Measurements from ENCODE around the gene DENND6A.

The DENND6A gene

GRCh38 chr3:57654267-57654666 is 38.6 kb downstream of the DENND6A start:
- no peak for TF ChIP-seq CTCF (IDR thresholded peaks at IDR 0.05)
- Histone ChIP-seq H3K27me3 (ENCODE audit: control insufficient read depth, insufficient read depth, low read length) (no peaks in the 10 kb centered on the region), H3K4me2 (ENCODE audit: low read length) (no peak overlapping the region), H3K4me1 (no peaks in the 10 kb centered on the region), H3K79me2 (no peaks in the 10 kb centered on the region), H3K36me3 (ENCODE audit: control insufficient read depth, insufficient read depth, low read length) (no peaks in the 10 kb centered on the region), H3K27ac (no peak overlapping the region), H2AFZ (no peak overlapping the region), H3K9ac (no peak overlapping the region), H3K4me3 (ENCODE audit: low read depth, low read length) (no peak overlapping the region), H3K9me3 (ENCODE audit: control insufficient read depth, low read length) (no peaks in the 10 kb centered on the region)

GRCh38 chr3:57652203-57652602 is 40.7 kb downstream of the DENND6A start:
- Histone ChIP-seq H3K27me3 (ENCODE audit: control insufficient read depth, insufficient read depth, low read length) (no peaks in the 10 kb centered on the region), H3K4me2 (ENCODE audit: low read length) (no peak overlapping the region), H3K4me3 (ENCODE audit: low read depth, low read length) (no peak overlapping the region), H2AFZ (no peak overlapping the region), H3K9me3 (ENCODE audit: control insufficient read depth, low read length) (no peaks in the 10 kb centered on the region), H3K4me1 (no peaks in the 10 kb centered on the region), H3K79me2 (peaks cover 3% of the 10 kb centered on the region), H3K9ac (no peak overlapping the region), H3K36me3 (ENCODE audit: control insufficient read depth, insufficient read depth, low read length) (no peaks in the 10 kb centered on the region), H3K27ac (no peak overlapping the region)
- no peak for TF ChIP-seq CTCF (IDR thresholded peaks at IDR 0.05)

GRCh38 chr3:57647292-57647940 is 45.5 kb downstream of the DENND6A start:
- TF ChIP-seq CTCF (IDR thresholded peaks at IDR 0.05): no peak
- H3K9me3 ChIP-seq (ENCODE audit: control insufficient read depth, low read length): no peaks in the 10 kb centered on the region
- H3K4me3 ChIP-seq (ENCODE audit: low read depth, low read length): no peak overlapping the region
- no peak overlapping the region for H3K9ac ChIP-seq
- H3K4me2 ChIP-seq (ENCODE audit: low read length): no peak overlapping the region
- H3K27ac ChIP-seq: no peak overlapping the region
- no peaks in the 10 kb centered on the region for H3K4me1 ChIP-seq
- no peak overlapping the region for H2AFZ ChIP-seq
- H3K27me3 ChIP-seq (ENCODE audit: control insufficient read depth, insufficient read depth, low read length): no peaks in the 10 kb centered on the region
- H3K36me3 ChIP-seq (ENCODE audit: control insufficient read depth, insufficient read depth, low read length): no peaks in the 10 kb centered on the region
- H3K79me2 ChIP-seq: peaks cover 3% of the 10 kb centered on the region

GRCh38 chr3:57646723-57647122 is 46.2 kb downstream of the DENND6A start:
- Histone ChIP-seq H3K4me2 (ENCODE audit: low read length) (no peak overlapping the region), H3K4me3 (ENCODE audit: low read depth, low read length) (no peak overlapping the region), H2AFZ (no peak overlapping the region), H3K36me3 (ENCODE audit: control insufficient read depth, insufficient read depth, low read length) (no peaks in the 10 kb centered on the region), H3K9me3 (ENCODE audit: control insufficient read depth, low read length) (no peaks in the 10 kb centered on the region), H3K79me2 (peaks cover 3% of the 10 kb centered on the region), H3K9ac (no peak overlapping the region), H3K27me3 (ENCODE audit: control insufficient read depth, insufficient read depth, low read length) (no peaks in the 10 kb centered on the region), H3K27ac (no peak overlapping the region), H3K4me1 (no peaks in the 10 kb centered on the region)
- no peak for TF ChIP-seq CTCF (IDR thresholded peaks at IDR 0.05)

GRCh38 chr3:57644740-57645139 is 48.1 kb downstream of the DENND6A start:
- Histone ChIP-seq H3K79me2 (peaks cover 3% of the 10 kb centered on the region), H3K4me2 (ENCODE audit: low read length) (no peak overlapping the region), H3K9ac (no peak overlapping the region), H2AFZ (no peak overlapping the region), H3K4me1 (no peaks in the 10 kb centered on the region), H3K4me3 (ENCODE audit: low read depth, low read length) (no peak overlapping the region), H3K36me3 (ENCODE audit: control insufficient read depth, insufficient read depth, low read length) (no peaks in the 10 kb centered on the region), H3K9me3 (ENCODE audit: control insufficient read depth, low read length) (no peaks in the 10 kb centered on the region), H3K27me3 (ENCODE audit: control insufficient read depth, insufficient read depth, low read length) (no peaks in the 10 kb centered on the region), H3K27ac (no peak overlapping the region)
- TF ChIP-seq CTCF (IDR thresholded peaks at IDR 0.05): no peak
